Lower leg skin (tissue), 3 donors: ENCODE results near the gene XAGE1B.

Experiments
- CTCF ChIP-seq, 3 donors: fragments of 450-650 bp; IDR thresholded peaks; one replicate each; pipeline ENCODE4 v1.5.1; 2016; ENCODE audit warnings: antibody characterized with exemption in 3 of 3, mild to moderate bottlenecking in 3 of 3, moderate library complexity in 2 of 3
- POLR2A ChIP-seq, 2 donors: fragments of 450-650 bp; IDR thresholded peaks; one replicate each; pipeline ENCODE4 v1.6.1; 2016 to 2017; ENCODE audit warnings: antibody characterized with exemption in 2 of 2, mild to moderate bottlenecking in 1 of 2, moderate library complexity in 1 of 2

GRCh38 chrX:52542311-52542710, 25.4 kb upstream of the XAGE1B start:
- TF ChIP-seq CTCF (IDR thresholded peaks at IDR 0.05) (no peak), POLR2A (IDR thresholded peaks at IDR 0.05) (no peak)
